Measurements from ENCODE around the gene ZNF354B.
"Not testable (repeated sequence)": the region's sequence is repeated elsewhere in the genome, so short reads cannot be mapped to it uniquely, and the experiment has no call there.

DNA sequence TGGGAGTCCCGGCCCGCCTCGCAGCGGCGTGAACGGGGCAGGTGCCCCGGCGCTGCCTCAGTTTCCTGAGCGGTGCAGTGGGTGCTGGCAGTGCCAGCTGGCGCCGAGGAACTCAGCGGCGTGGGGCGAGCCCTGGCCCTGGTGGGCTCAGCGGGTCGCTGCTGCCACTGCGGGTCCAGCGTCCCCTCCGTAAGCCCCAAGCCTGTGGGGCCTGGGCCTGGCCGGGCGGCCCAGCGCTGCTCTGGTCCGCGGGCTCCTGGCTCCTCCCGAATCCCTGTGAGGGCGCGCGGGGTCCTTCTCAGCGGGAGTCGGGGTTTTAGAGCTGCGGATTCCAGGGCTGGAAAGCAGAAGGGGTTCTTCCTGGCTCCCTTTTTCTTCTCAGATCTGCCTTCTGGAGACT lies 862 bp downstream of the ZNF354B start:
- not testable (repeated sequence) for TF ChIP-seq EZH2 (IDR thresholded peaks at IDR 0.05; ENCODE audit: insufficient read depth, low read length)
- TF ChIP-seq, protein P1, sequence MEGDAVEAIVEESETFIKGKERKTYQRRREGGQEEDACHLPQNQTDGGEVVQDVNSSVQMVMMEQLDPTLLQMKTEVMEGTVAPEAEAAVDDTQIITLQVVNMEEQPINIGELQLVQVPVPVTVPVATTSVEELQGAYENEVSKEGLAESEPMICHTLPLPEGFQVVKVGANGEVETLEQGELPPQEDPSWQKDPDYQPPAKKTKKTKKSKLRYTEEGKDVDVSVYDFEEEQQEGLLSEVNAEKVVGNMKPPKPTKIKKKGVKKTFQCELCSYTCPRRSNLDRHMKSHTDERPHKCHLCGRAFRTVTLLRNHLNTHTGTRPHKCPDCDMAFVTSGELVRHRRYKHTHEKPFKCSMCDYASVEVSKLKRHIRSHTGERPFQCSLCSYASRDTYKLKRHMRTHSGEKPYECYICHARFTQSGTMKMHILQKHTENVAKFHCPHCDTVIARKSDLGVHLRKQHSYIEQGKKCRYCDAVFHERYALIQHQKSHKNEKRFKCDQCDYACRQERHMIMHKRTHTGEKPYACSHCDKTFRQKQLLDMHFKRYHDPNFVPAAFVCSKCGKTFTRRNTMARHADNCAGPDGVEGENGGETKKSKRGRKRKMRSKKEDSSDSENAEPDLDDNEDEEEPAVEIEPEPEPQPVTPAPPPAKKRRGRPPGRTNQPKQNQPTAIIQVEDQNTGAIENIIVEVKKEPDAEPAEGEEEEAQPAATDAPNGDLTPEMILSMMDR (IDR thresholded peaks at IDR 0.05; ENCODE audit: insufficient read depth, low read depth, low read length), result not testable (repeated sequence)

All from astrocyte (in vitro differentiated cells and primary cell).